Prostate gland (tissue), 2 donors: Measurements from ENCODE around the gene DENND1C. TPM values are rescaled to one million over a fixed set of nuclear protein-coding genes. Genes with fewer than 3 reads are reported as not detected.

ENCODE experiments used
- DNase-seq: peaks from one replicate; pipeline ENCODE4 v3.0.0-alpha.2; 2019; ENCODE audit warnings: low spot score
- H3K27ac ChIP-seq, 2 donors: fragments of 200-600 bp; sonication (generic); 2 replicates each; pipeline ENCODE4 v1.5.1; 2017 to 2019
- H3K27me3 ChIP-seq: fragments of 200-600 bp; sonication (generic); replicated peaks from 2 replicates; pipeline ENCODE4 v1.5.1; 2019; ENCODE audit not compliant: insufficient read depth
- H3K36me3 ChIP-seq, 2 donors: fragments of 200-600 bp; sonication (generic); 1 replicate in 1 of 2; 2 replicates in 1 of 2; pipeline versions ENCODE4 v1.5.1 to v1.8.1; 2017 to 2019
- H3K4me1 ChIP-seq: fragments of 200-600 bp; sonication (generic); replicated peaks from 2 replicates; pipeline ENCODE4 v1.5.1; 2019
- H3K4me3 ChIP-seq, 2 donors: fragments of 200-600 bp; sonication (generic); 2 replicates each; pipeline ENCODE4 v1.5.1; 2017 to 2019
- H3K9me3 ChIP-seq: fragments of 200-600 bp; sonication (generic); 2 replicates; pipeline ENCODE4 v1.5.1; 2017
- POLR2A ChIP-seq: fragments of 450-650 bp; IDR thresholded peaks from one replicate; pipeline ENCODE4 v1.6.1; 2016; ENCODE audit warnings: antibody characterized with exemption, mild to moderate bottlenecking
- POLR2AphosphoS5 ChIP-seq: sonication (generic); formaldehyde crosslinking; IDR thresholded peaks from one replicate; pipeline ENCODE4 v1.6.1; 2017; ENCODE audit warnings: antibody characterized with exemption
- WGBS: methylation state at CpG from one replicate; pipeline ENCODE4 v1.1.5; 2018; 5-methylcytosine and 5-hydroxymethylcytosine counted together
- intact Hi-C: fragments of 100-400 bp; cut with DNase I; formaldehyde crosslinking; loops from one replicate; pipeline ENCODE4 v1.14.2; 2022
- total RNA-seq, 2 donors: library from RNA; depleted of rRNA; stranded (reverse); fragments of >200 nt; gene quantifications; one replicate each; pipeline ENCODE4 v1.1.0, GENCODE V29; 2016
- TF ChIP-seq, protein P1 (sequence below), 4 experiments: fragments of 200-600 bp in 2 of 4; fragments of 450-650 bp in 2 of 4; sonication (generic) in 2 of 4; IDR thresholded peaks; 1 replicate in 3 of 4; 2 replicates in 1 of 4; pipeline ENCODE4 v1.5.1; 2016 to 2019; ENCODE audit warnings: antibody characterized with exemption in 4 of 4, mild to moderate bottlenecking in 2 of 4, moderate library complexity in 2 of 4

The DENND1C gene
- total RNA-seq, 2 donors from 2014 or later: 0.91 to 1.4 TPM

DNA sequence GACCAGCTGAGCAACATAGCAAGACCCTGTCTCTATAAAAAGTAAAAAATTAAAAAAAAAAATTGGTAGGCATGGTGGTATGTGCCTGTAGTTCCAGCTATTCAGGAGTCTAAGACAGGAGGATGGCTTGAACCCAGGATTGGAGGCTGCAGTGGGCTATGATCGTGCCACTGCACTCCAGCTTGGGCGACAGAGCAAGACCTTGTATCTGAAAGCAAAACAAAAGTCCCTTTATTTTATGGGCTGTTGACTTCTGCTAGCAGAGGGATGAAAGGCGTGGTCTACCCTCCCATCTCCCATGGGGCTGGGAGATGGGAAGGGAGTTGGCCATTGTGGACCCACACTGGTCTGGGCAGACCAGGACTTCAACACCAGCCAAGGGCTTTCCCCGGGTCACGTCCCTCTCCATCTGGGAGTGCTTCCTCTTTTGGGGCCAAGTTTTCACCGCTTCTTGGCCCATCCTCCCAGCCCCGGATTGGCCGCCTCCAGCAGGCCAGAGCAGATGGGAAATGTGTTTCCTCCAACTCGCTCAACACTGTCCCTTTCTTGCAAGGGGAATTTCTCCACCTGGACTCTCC, 47.0 kb upstream of the DENND1C start:
- peaks cover 9% of the 10 kb centered on the region for H3K4me1 ChIP-seq
- 36% methylated on average over 9 of the region's 9 CpGs for WGBS
- H3K4me3 ChIP-seq: no peak overlapping the region
- intact Hi-C loops: no loop called here
- no peaks in the 10 kb centered on the region for H3K27me3 ChIP-seq
- H3K9me3 ChIP-seq: no peaks in the 10 kb centered on the region
- no peak for DNase-seq
- no peak overlapping the region for H3K27ac ChIP-seq
- no peak for TF ChIP-seq POLR2AphosphoS5
- TF ChIP-seq, protein P1, sequence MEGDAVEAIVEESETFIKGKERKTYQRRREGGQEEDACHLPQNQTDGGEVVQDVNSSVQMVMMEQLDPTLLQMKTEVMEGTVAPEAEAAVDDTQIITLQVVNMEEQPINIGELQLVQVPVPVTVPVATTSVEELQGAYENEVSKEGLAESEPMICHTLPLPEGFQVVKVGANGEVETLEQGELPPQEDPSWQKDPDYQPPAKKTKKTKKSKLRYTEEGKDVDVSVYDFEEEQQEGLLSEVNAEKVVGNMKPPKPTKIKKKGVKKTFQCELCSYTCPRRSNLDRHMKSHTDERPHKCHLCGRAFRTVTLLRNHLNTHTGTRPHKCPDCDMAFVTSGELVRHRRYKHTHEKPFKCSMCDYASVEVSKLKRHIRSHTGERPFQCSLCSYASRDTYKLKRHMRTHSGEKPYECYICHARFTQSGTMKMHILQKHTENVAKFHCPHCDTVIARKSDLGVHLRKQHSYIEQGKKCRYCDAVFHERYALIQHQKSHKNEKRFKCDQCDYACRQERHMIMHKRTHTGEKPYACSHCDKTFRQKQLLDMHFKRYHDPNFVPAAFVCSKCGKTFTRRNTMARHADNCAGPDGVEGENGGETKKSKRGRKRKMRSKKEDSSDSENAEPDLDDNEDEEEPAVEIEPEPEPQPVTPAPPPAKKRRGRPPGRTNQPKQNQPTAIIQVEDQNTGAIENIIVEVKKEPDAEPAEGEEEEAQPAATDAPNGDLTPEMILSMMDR (IDR thresholded peaks at IDR 0.05): no peak
- no peak for TF ChIP-seq POLR2A
- no peaks in the 10 kb centered on the region for H3K36me3 ChIP-seq

DNA sequence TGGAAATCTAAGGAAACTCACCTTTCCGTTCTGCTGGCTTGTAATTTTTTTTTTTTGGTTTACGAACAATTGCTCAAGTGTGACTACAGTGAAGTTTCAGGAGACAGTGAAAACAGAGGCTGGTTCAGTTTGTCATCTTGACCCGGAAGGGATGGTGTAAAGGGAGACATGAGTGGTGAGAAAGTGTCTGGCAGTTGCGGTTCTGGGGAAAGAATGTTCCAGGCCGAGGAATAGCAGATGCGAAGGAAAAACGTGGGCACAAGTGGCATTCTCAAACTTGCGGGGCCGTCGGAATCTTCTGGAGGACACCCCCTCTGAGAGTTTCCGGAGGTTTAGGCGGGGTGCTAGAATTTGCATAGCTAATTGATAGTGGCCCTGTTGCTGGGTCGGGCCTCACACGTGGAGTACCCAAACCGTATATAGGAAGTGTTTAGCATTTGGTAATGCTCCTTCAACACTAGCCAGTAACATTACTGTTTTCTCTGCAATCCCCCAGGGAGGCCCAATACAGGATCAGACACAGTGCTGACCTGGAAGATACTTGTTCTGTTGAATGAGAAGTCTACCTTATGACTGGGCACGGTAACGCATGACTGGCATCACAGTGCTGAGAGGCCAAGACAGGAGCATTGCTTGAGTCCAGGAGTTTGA, 46.4 kb upstream of the DENND1C start:
- intact Hi-C loops: no loop called here
- no peak for DNase-seq
- 59% methylated on average over 17 of the region's 17 CpGs for WGBS
- H3K36me3 ChIP-seq: no peaks in the 10 kb centered on the region
- TF ChIP-seq POLR2A: no peak
- no peak for TF ChIP-seq POLR2AphosphoS5
- TF ChIP-seq, protein P1 (IDR thresholded peaks at IDR 0.05): no peak
- H3K27me3 ChIP-seq: no peaks in the 10 kb centered on the region
- peaks cover 9% of the 10 kb centered on the region for H3K4me1 ChIP-seq
- no peak overlapping the region for H3K4me3 ChIP-seq
- H3K27ac ChIP-seq: no peak overlapping the region
- H3K9me3 ChIP-seq: no peaks in the 10 kb centered on the region

DNA sequence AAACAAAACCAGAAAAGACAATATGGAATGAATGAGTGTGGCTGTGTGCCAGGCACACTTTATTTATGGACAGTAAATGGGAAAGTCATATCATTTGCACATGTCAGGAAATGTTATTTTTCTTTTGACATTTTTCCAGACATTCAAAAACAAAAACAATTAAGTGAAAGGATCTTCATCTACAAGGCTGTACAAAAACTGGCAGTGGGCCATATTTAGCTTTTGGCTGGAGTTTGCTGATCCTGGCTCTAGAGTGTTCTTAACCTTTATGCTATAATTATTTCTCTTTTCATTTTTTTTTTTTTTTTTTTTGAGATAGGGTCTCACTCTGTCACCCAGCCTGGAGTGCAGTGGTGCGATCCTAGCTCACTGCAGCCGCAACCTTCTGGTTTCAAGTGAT, 42.7 kb upstream of the DENND1C start:
- intact Hi-C loops: no loop called here
- Histone ChIP-seq H3K36me3 (no peaks in the 10 kb centered on the region), H3K4me1 (no peaks in the 10 kb centered on the region), H3K27me3 (no peaks in the 10 kb centered on the region), H3K4me3 (no peak overlapping the region), H3K9me3 (no peaks in the 10 kb centered on the region), H3K27ac (no peak overlapping the region)
- TF ChIP-seq POLR2A: no peak
- 80% methylated on average over 2 of the region's 2 CpGs for WGBS
- DNase-seq: no peak

DNA sequence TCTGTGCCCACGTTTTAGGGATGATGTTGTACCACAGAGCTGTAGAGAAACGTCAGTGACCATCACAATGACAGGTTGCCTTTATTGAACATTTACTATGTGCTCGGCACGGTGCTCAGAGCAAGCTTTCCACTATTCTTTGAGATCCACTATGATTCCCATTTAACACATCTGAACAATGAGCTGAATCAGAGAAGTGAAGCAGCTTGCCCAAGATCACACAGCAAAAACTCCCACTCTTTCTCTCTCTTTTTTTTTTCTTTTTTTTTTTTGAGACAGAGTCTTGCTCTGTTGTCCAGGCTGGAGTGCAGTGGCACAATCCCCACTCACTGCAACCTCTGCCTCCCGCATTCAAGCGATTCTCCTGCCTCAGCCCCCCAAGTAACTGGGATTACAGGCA, 41.1 kb upstream of the DENND1C start:
- no peaks in the 10 kb centered on the region for H3K27me3 ChIP-seq
- no peaks in the 10 kb centered on the region for H3K36me3 ChIP-seq
- H3K4me3 ChIP-seq: no peak overlapping the region
- TF ChIP-seq POLR2AphosphoS5 (no peak), POLR2A (no peak)
- TF ChIP-seq, protein P1 (IDR thresholded peaks at IDR 0.05): no peak
- DNase-seq: no peak
- WGBS: 73% methylated on average over 6 of the region's 6 CpGs
- H3K4me1 ChIP-seq: no peaks in the 10 kb centered on the region
- no peaks in the 10 kb centered on the region for H3K9me3 ChIP-seq
- intact Hi-C loops: no loop called here
- no peak overlapping the region for H3K27ac ChIP-seq

DNA sequence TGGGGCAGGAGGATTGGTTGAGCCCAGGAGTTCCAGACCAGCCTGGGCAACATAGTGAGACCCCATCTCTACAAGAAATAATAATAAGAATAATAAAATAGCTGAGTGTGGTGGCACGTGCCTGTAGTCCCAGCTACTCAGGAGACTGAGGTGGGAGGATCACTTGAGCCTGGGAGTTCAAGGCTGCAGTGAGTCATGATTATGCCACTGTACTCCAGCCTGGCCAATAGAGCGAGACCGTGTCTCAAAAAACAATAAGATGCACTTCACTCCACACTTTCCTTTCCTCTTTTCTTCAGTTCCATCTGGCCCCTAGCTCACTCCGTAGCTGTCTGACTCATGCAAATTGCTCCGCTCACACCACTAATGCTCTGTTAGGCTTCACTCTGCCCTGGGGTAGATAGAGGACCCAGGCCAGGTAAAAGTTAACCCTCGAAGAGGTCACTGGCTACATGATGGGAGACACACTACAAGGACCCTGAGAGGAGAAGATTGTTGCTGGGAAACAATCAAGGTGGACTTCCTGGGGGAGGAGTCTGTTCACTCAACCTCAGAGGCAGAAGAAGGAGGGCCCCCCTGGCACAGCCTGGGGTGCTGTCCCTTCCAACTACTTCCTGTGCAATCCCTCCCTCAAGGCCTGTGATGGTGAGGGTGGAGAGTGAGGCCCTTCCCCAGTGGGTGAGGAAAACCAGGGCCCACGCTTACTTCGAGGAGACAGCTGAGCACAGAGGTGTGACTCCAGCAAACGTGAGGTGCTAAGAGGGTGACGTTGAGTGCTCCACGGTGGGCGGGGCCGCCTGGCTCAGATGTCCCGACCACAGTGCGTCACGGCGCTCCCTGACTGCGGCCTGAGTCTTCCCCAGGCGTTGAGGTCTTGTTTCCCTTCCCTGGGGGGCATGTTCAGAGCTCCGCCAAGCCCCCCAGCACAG, 40.4 kb upstream of the DENND1C start:
- Histone ChIP-seq H3K36me3 (no peaks in the 10 kb centered on the region), H3K4me1 (no peaks in the 10 kb centered on the region), H3K27me3 (no peaks in the 10 kb centered on the region), H3K27ac (no peak overlapping the region), H3K9me3 (no peaks in the 10 kb centered on the region), H3K4me3 (no peak overlapping the region)
- 51% methylated on average over 20 of the region's 20 CpGs for WGBS
- intact Hi-C loops: no loop called here
- DNase-seq: no peak
- TF ChIP-seq POLR2AphosphoS5: no peak
- no peak for TF ChIP-seq POLR2A
- TF ChIP-seq, protein P1 (IDR thresholded peaks at IDR 0.05): no peak
